K562 (cell line): ENCODE measurements around the gene SPTLC1. TPM values are rescaled to one million over a fixed set of nuclear protein-coding genes. Genes with fewer than 3 reads are reported as not detected.

Experiments used
- ATAC-seq: fragments of 200-7000 bp; cut with Tn5 transposase; 3 replicates; pipeline ENCODE4 v1.9.1; 2020; ENCODE audit warnings: moderate library complexity
- BruUV-seq: library from RNA; stranded (reverse); fragments of 400-500 nt; replicated peaks from 2 replicates; lab custom pipeline; 2021; lab: Mats Ljungman, UMichigan
- CTCF ChIA-PET: fragments of 300-600 bp; formaldehyde crosslinking; extraction: SDS; loops from one replicate; lab custom pipeline; 2021; ENCODE audit warnings: low intra/inter-chr PET ratio; lab: Yijun Ruan, JAX
- POLR2A ChIA-PET: fragments of 300-600, 350-650 bp; sonication (Branson Sonifier 250); formaldehyde crosslinking; extraction: SDS; loops from one replicate; lab custom pipeline; 2021; ENCODE audit warnings: antibody characterized with exemption, inconsistent platforms; lab: Yijun Ruan, JAX
- DNase-seq, 4 experiments: peaks; one replicate each; pipeline versions ENCODE4 v3.0.0 to v3.0.0-alpha.2; 2011 to 2018; ENCODE audit warnings: low spot score in 3 of 4, mixed read lengths in 3 of 4; ENCODE audit errors: extremely low read depth in 1 of 4
- FAIRE-seq: peaks from 2 replicates; lab custom pipeline; 2011; peaks lifted over from hg19 to GRCh38; lab: Jason Lieb, UNC
- H2AFZ ChIP-seq: 2 replicates; pipeline ENCODE4 v1.6.0; 2011; ENCODE audit warnings: low read depth, low read length, control low read depth, inconsistent platforms
- H3K27ac ChIP-seq: fragments of 200-600 bp; 3 replicates; pipeline ENCODE4 v1.8.0; 2011; ENCODE audit warnings: low read depth, mild to moderate bottlenecking, control low read depth, inconsistent platforms, low read length, moderate library complexity, mixed read lengths; ENCODE audit errors: extremely low read depth
- H3K27me3 ChIP-seq, 2 experiments: fragments of 300-600 bp in 1 of 2; 2 replicates in 1 of 2; 3 replicates in 1 of 2; pipeline versions ENCODE4 v1.6.0 to v1.8.0; 2011; ENCODE audit warnings: inconsistent platforms in 2 of 2, low read length in 2 of 2, mild to moderate bottlenecking in 1 of 2, mixed read lengths in 1 of 2, moderate library complexity in 1 of 2; ENCODE audit not compliant: control insufficient read depth in 2 of 2, insufficient read depth in 2 of 2
- H3K36me3 ChIP-seq: fragments of 300-600 bp; 3 replicates; pipeline ENCODE4 v1.8.0; 2011; ENCODE audit warnings: mild to moderate bottlenecking, low read length, inconsistent platforms; ENCODE audit not compliant: control insufficient read depth, insufficient read depth
- H3K4me1 ChIP-seq, 2 experiments: fragments of 200-600 bp in 1 of 2; replicated peaks in 1 of 2; 2 replicates in 1 of 2; 3 replicates in 1 of 2; pipeline versions ENCODE4 v1.5.1 to v1.8.0; 2011; ENCODE audit warnings: inconsistent platforms in 2 of 2, low read length in 2 of 2, mild to moderate bottlenecking in 1 of 2, mixed read lengths in 1 of 2, moderate library complexity in 1 of 2; ENCODE audit not compliant: control insufficient read depth in 2 of 2, insufficient read depth in 2 of 2
- H3K4me2 ChIP-seq: 2 replicates; pipeline ENCODE4 v1.6.1; 2011; ENCODE audit warnings: low read length, control low read depth, inconsistent platforms, mixed read lengths; ENCODE audit not compliant: insufficient read depth
- H3K4me3 ChIP-seq: fragments of 200-600 bp; sonication (generic), shearing (Covaris generic); 2 replicates; pipeline ENCODE4 v1.5.1; 2016; ENCODE audit warnings: control low read depth, inconsistent platforms
- H3K79me2 ChIP-seq: fragments of 200-600 bp; 3 replicates; pipeline ENCODE4 v1.8.0; 2011; ENCODE audit warnings: low read length, inconsistent platforms; ENCODE audit not compliant: control insufficient read depth, insufficient read depth
- H3K9ac ChIP-seq, 2 experiments: 2 replicates each; pipeline versions ENCODE4 v1.6.0 to v1.6.1; 2011; ENCODE audit warnings: low read depth in 2 of 2, low read length in 2 of 2, control low read depth in 1 of 2, inconsistent platforms in 1 of 2, mild to moderate bottlenecking in 1 of 2, mixed read lengths in 1 of 2; ENCODE audit not compliant: insufficient read depth in 1 of 2
- H3K9me1 ChIP-seq: one replicate; pipeline ENCODE4 v1.6.0; 2011; ENCODE audit warnings: inconsistent platforms, mild to moderate bottlenecking, low read length, moderate library complexity; ENCODE audit not compliant: control insufficient read depth, insufficient read depth
- H3K9me3 ChIP-seq: replicated peaks from 2 replicates; pipeline ENCODE4 v1.5.1; 2011; ENCODE audit warnings: low read depth, low read length, inconsistent platforms; ENCODE audit not compliant: control insufficient read depth, insufficient read depth
- H4K20me1 ChIP-seq: replicated peaks from 2 replicates; pipeline ENCODE4 v1.6.1; 2011; ENCODE audit warnings: low read length, inconsistent platforms, mixed read lengths; ENCODE audit not compliant: control insufficient read depth, insufficient read depth
- ARID1B ChIP-seq: fragments of 450-650 bp; IDR thresholded peaks from 2 replicates; pipeline ENCODE4 v1.6.1; 2016; ENCODE audit warnings: antibody characterized with exemption, mild to moderate bottlenecking, inconsistent platforms
- BCOR ChIP-seq: fragments of 450-650 bp; IDR thresholded peaks from 2 replicates; pipeline ENCODE4 v1.6.1; 2016
- ESRRA ChIP-seq: fragments of 450-650 bp; IDR thresholded peaks from 2 replicates; pipeline ENCODE4 v1.6.1; 2014; ENCODE audit warnings: low read depth, mild to moderate bottlenecking, moderate library complexity, borderline replicate concordance
- FOSL1 ChIP-seq: fragments of 200-800 bp; sonication (Bioruptor generic); conservative IDR thresholded peaks from 2 replicates; pipeline ENCODE4 v1.6.1; 2016; ENCODE audit warnings: missing genetic modification characterization, missing compliant biosample characterization
- HCFC1 ChIP-seq: IDR thresholded peaks from 2 replicates; pipeline ENCODE4 v1.6.1; 2012; ENCODE audit warnings: low read depth, low read length, improper control_type of control experiment
- HES1 ChIP-seq: fragments of 450-650 bp; IDR thresholded peaks from 2 replicates; pipeline ENCODE4 v1.6.1; 2016; ENCODE audit warnings: low read depth, mild to moderate bottlenecking, moderate library complexity
- HMBOX1 ChIP-seq: sonication (generic); IDR thresholded peaks from 2 replicates; pipeline ENCODE4 v1.6.1; 2016
- KDM1A ChIP-seq, 2 experiments: fragments of 450-650 bp; IDR thresholded peaks; 2 replicates each; pipeline ENCODE4 v1.6.1; 2016; ENCODE audit warnings: mild to moderate bottlenecking in 2 of 2
- MTA1 ChIP-seq: fragments of 450-650 bp; IDR thresholded peaks from 2 replicates; pipeline ENCODE4 v1.6.1; 2017; ENCODE audit warnings: borderline replicate concordance
- MXD1 ChIP-seq: fragments of 250-450 bp; sonication (Bioruptor Pico); IDR thresholded peaks from 2 replicates; pipeline ENCODE4 v1.8.0; 2021; ENCODE audit warnings: borderline replicate concordance, mild to moderate bottlenecking, moderate library complexity; ENCODE audit not compliant: poor library complexity, severe bottlenecking
- NFYB ChIP-seq: IDR thresholded peaks from 2 replicates; pipeline ENCODE4 v1.6.1; 2011; ENCODE audit warnings: mild to moderate bottlenecking, moderate library complexity; ENCODE audit not compliant: insufficient read length; ENCODE audit errors: extremely low read depth
- PRMT5 ChIP-seq: sonication (generic); formaldehyde crosslinking; IDR thresholded peaks from 2 replicates; pipeline ENCODE4 v1.5.0; 2020; ENCODE audit warnings: missing genetic modification reagents
- RCOR1 ChIP-seq, 2 experiments: IDR thresholded peaks; 2 replicates each; pipeline ENCODE4 v1.6.1; 2012; ENCODE audit warnings: low read depth in 2 of 2, low read length in 2 of 2, borderline replicate concordance in 1 of 2, improper control_type of control experiment in 1 of 2
- SMARCE1 ChIP-seq: fragments of 450-650 bp; IDR thresholded peaks from 2 replicates; pipeline ENCODE4 v1.7.1; 2016; ENCODE audit warnings: mild to moderate bottlenecking
- SOX6 ChIP-seq: fragments of 450-650 bp; IDR thresholded peaks from 2 replicates; pipeline ENCODE4 v1.6.1; 2014; ENCODE audit warnings: mild to moderate bottlenecking
- ZC3H8 ChIP-seq: fragments of 450-650 bp; IDR thresholded peaks from 2 replicates; pipeline ENCODE4 v1.6.1; 2017
- ZNF134 ChIP-seq: fragments of 250-450 bp; sonication (Bioruptor Pico); conservative IDR thresholded peaks from 2 replicates; pipeline ENCODE4 v1.4.0; 2020
- ZNF395 ChIP-seq: fragments of 200-800 bp; sonication (Bioruptor generic); IDR thresholded peaks from 2 replicates; pipeline ENCODE4 v1.6.1; 2017; ENCODE audit warnings: missing genetic modification characterization, missing compliant biosample characterization
- WGBS: fragments of 100-300 bp; shearing (Covaris generic); methylation state at CpG from one replicate; pipeline ENCODE4 v1.1.6; 2016; ENCODE audit warnings: low coverage, mixed read lengths; ENCODE audit not compliant: insufficient coverage; ENCODE audit errors: missing lambda C conversion rate; 5-methylcytosine and 5-hydroxymethylcytosine counted together
- in situ Hi-C: fragments of 300-500 bp; cut with MboI; formaldehyde crosslinking; loops from 4 replicates; pipeline ENCODE4 v1.15.0; 2018; ENCODE audit warnings: inconsistent platforms, mixed read lengths
- intact Hi-C: fragments of 100-400 bp; cut with micrococcal nuclease; formaldehyde crosslinking; loops from 2 replicates; pipeline ENCODE4 v1.14.2; 2022
- polyA plus RNA-seq, 8 experiments: library from polyadenylated mRNA; depleted of rRNA in 4 of 8; stranded (reverse) in 5 of 8; unstranded in 3 of 8; fragments of >200 nt; fragmentation: Nextera tagmentation in 2 of 8; fragmentation: Illumina TruSeq in 1 of 8; extraction: Ambion mirVana in 2 of 8; extraction: Trizol in 1 of 8; gene quantifications; 2 replicates each; pipeline versions ENCODE4 v1.2.1 to v1.2.3, GENCODE V29; 2011 to 2014; ENCODE audit warnings: inconsistent platforms in 1 of 8, missing spikeins in 1 of 8
- total RNA-seq, 7 experiments: library from RNA; depleted of rRNA in 6 of 7; stranded (reverse); fragments of >200 nt in 6 of 7; fragmentation: Illumina TruSeq in 2 of 7; extraction: Trizol in 2 of 7; gene quantifications; 2 replicates each; pipeline versions ENCODE4 v1.2.1 to v1.2.3, GENCODE V29; 2011 to 2021; ENCODE audit warnings: low replicate concordance in 1 of 7

Gene SPTLC1
- total and polyA plus RNA-seq, 9 of the 15 experiments (the other 6 are each of a cell fraction or from before 2014, with no cell fraction given) = 58.8 to 125 (median 84.5) TPM

GRCh38 chr9:91995000-91995655, 120.1 kb downstream of the SPTLC1 start:
- FAIRE-seq = no peak
- no peak overlapping the region for H3K27ac ChIP-seq
- H3K4me3 ChIP-seq = no peak overlapping the region
- BruUV-seq = no TSS peak
- DNase-seq = peak in 1 of 4 experiments; percentile 26
- in situ Hi-C loops = loop anchor here (25.0 kb wide), 1 partner anchor 1083 kb away; no protein-coding TSS in a partner anchor
- no peak overlapping the region; the same call in 1 of the 2 replicates for H3K4me2 ChIP-seq
- H3K9me3 ChIP-seq = no peaks in the 10 kb centered on the region
- ChIA-PET POLR2A (interaction anchor here (0.6 to 1.0 kb wide), 2 partner anchors 9 to 12 kb away, joined by 3 read pairs; no protein-coding TSS in a partner anchor), CTCF (no interaction called here)
- H3K79me2 ChIP-seq = no peaks in the 10 kb centered on the region
- no peaks in the 10 kb centered on the region for H4K20me1 ChIP-seq
- intact Hi-C loops = no loop called here
- H2AFZ ChIP-seq = peak overlapping the region; percentile 4; the same call in 1 of the 2 replicates
- WGBS = 3% methylated on average over 8 of the region's 8 CpGs
- ATAC-seq = peak; percentile 67
- H3K4me1 ChIP-seq = no peaks in the 10 kb centered on the region; a peak in 2 of 5 replicates
- H3K9me1 ChIP-seq = no peaks in the 10 kb centered on the region
- H3K27me3 ChIP-seq = peaks cover 21 to 27% of the 10 kb centered on the region in 2 experiments; a peak in 4 of 5 replicates
- no peaks in the 10 kb centered on the region for H3K36me3 ChIP-seq
- H3K9ac ChIP-seq = no peak overlapping the region
- TF ChIP-seq BCOR = peak; percentile 35; the same call in 1 of the 2 replicates
- 0 out of 2 replicates have a peak, but pooled peaks have one; percentile 24 for TF ChIP-seq MTA1
- no peak for TF ChIP-seq ZC3H8
- peak; percentile 15; the same call in 1 of the 2 replicates for TF ChIP-seq SOX6
- 0 out of 2 replicates have a peak, but pooled peaks have one; percentile 41 for TF ChIP-seq ZNF395 (CRISPR knock-in tag)
- no peak for TF ChIP-seq MXD1 (CRISPR knock-in tag)
- peak; percentile 51; the same call in 1 of the 2 replicates for TF ChIP-seq SMARCE1
- TF ChIP-seq NFYB = peak; percentile 26
- peak; percentile 45 for TF ChIP-seq HES1
- peak; percentile 53 for TF ChIP-seq HMBOX1
- TF ChIP-seq ESRRA = peak; percentile 48; the same call in 1 of the 2 replicates
- TF ChIP-seq FOSL1 (tag) = peak; percentile 71
- TF ChIP-seq KDM1A (IDR thresholded peaks at IDR 0.05) = peak; percentile 44 to 51; a peak in 3 of 4 replicates
- peak; percentile 38 to 86; a peak in 3 of 4 replicates for TF ChIP-seq RCOR1 (IDR thresholded peaks at IDR 0.05; ENCODE audit: borderline replicate concordance in 1 of 2, low read depth in 2 of 2, low read length in 2 of 2)
- no peak for TF ChIP-seq PRMT5 (CRISPR knock-in tag)
- TF ChIP-seq ARID1B = peak; percentile 25; the same call in 1 of the 2 replicates
- no peak for TF ChIP-seq HCFC1
- no peak for TF ChIP-seq ZNF134 (CRISPR knock-in tag)
